GM12878 (cell line): ENCODE data around the gene UACA. TPM values are rescaled to one million over a fixed set of nuclear protein-coding genes. Genes with fewer than 3 reads are reported as not detected.

Source experiments
- ATAC-seq: fragments of 200-7000 bp; cut with Tn5 transposase; 3 replicates; pipeline ENCODE4 v1.9.1; 2020; ENCODE audit warnings: mild to moderate bottlenecking, moderate library complexity
- BruUV-seq: library from RNA; stranded (reverse); fragments of 400-500 nt; replicated peaks from 2 replicates; lab custom pipeline; 2021; lab: Mats Ljungman, UMichigan
- CTCF ChIA-PET: fragments of 300-600 bp; sonication (Branson Sonifier 250); formaldehyde crosslinking; extraction: SDS; loops from one replicate; lab custom pipeline; 2021; ENCODE audit warnings: inconsistent platforms; lab: Yijun Ruan, JAX
- POLR2A ChIA-PET: fragments of 350-600 bp; formaldehyde crosslinking; extraction: SDS; loops from one replicate; lab custom pipeline; 2021; ENCODE audit warnings: inconsistent platforms; lab: Charles Lee
- RAD21 ChIA-PET: fragments of 300-600 bp; sonication (Branson Sonifier 250); formaldehyde crosslinking; loops from one replicate; lab custom pipeline; 2023; ENCODE audit warnings: antibody characterized with exemption; ENCODE audit not compliant: unreplicated experiment; lab: Charles Lee
- SMC1A ChIA-PET: fragments of 300-600 bp; sonication (Branson Sonifier 250); formaldehyde crosslinking; loops from one replicate; lab custom pipeline; 2023; ENCODE audit not compliant: unreplicated experiment, uncharacterized antibody; lab: Charles Lee
- DNase-seq: peaks from one replicate; pipeline ENCODE4 v3.0.0-alpha.2; 2011; ENCODE audit warnings: low read depth, low spot score
- FAIRE-seq: peaks from 3 replicates; lab custom pipeline; 2011; peaks lifted over from hg19 to GRCh38; lab: Jason Lieb, UNC
- H2AFZ ChIP-seq: 2 replicates; pipeline ENCODE4 v1.6.0; 2011; ENCODE audit warnings: low read depth, low read length, control low read depth; ENCODE audit not compliant: control insufficient read depth
- H3K27ac ChIP-seq: 2 replicates; pipeline ENCODE4 v1.5.1; 2011; ENCODE audit warnings: control low read depth; ENCODE audit not compliant: control insufficient read depth, insufficient read depth
- H3K27me3 ChIP-seq, 2 experiments: replicated peaks in 1 of 2; 2 replicates each; pipeline versions ENCODE4 v1.6.0 to v1.6.1; 2011; ENCODE audit warnings: low read length in 1 of 2; ENCODE audit not compliant: control insufficient read depth in 2 of 2, insufficient read depth in 2 of 2
- H3K36me3 ChIP-seq, 2 experiments: 2 replicates each; pipeline ENCODE4 v1.5.1; 2011; ENCODE audit warnings: low read length in 1 of 2; ENCODE audit not compliant: control insufficient read depth in 2 of 2, insufficient read depth in 2 of 2
- H3K4me1 ChIP-seq: 2 replicates; pipeline ENCODE4 v1.6.1; 2011; ENCODE audit warnings: mild to moderate bottlenecking, low read length, moderate library complexity, mixed read lengths; ENCODE audit not compliant: control insufficient read depth, insufficient read depth
- H3K4me2 ChIP-seq: 2 replicates; pipeline ENCODE4 v1.6.0; 2011; ENCODE audit warnings: control low read depth; ENCODE audit not compliant: control insufficient read depth, insufficient read depth
- H3K4me3 ChIP-seq: fragments of 200-600 bp; sonication (generic); 2 replicates; pipeline ENCODE4 v1.5.1; 2016
- H3K79me2 ChIP-seq: 2 replicates; pipeline ENCODE4 v1.6.0; 2011; ENCODE audit warnings: low read length; ENCODE audit not compliant: control insufficient read depth, insufficient read depth
- H3K9ac ChIP-seq: 2 replicates; pipeline ENCODE4 v1.8.0; 2011; ENCODE audit warnings: low read length, control low read depth, mixed read lengths; ENCODE audit not compliant: control insufficient read depth, insufficient read depth
- H3K9me3 ChIP-seq: replicated peaks from 3 replicates; pipeline ENCODE4 v1.5.1; 2011; ENCODE audit warnings: mild to moderate bottlenecking, low read length; ENCODE audit not compliant: control insufficient read depth, insufficient read depth
- H4K20me1 ChIP-seq: 2 replicates; pipeline ENCODE4 v1.6.0; 2011; ENCODE audit not compliant: control insufficient read depth, insufficient read depth
- CBX5 ChIP-seq: sonication (generic); IDR thresholded peaks from 2 replicates; pipeline ENCODE4 v1.6.1; 2016; ENCODE audit warnings: low read depth, moderate library complexity, mild to moderate bottlenecking, inconsistent platforms
- E2F4 ChIP-seq: IDR thresholded peaks from 2 replicates; pipeline ENCODE4 v1.6.1; 2012; ENCODE audit warnings: low read depth, low read length, improper control_type of control experiment
- EP300 ChIP-seq, 2 experiments: fragments of 150-350 bp in 1 of 2; IDR thresholded peaks; 2 replicates each; pipeline ENCODE4 v1.6.1; 2011 to 2012; ENCODE audit warnings: low read depth in 2 of 2, low read length in 2 of 2, borderline replicate concordance in 1 of 2, improper control_type of control experiment in 1 of 2, inconsistent platforms in 1 of 2; ENCODE audit not compliant: control insufficient read depth in 1 of 2
- IKZF1 ChIP-seq: fragments of 450-650 bp; conservative IDR thresholded peaks from 2 replicates; pipeline ENCODE4 v1.6.1; 2017; ENCODE audit warnings: antibody characterized with exemption, mild to moderate bottlenecking
- IKZF2 ChIP-seq, 2 experiments: fragments of 450-650 bp; IDR thresholded peaks; 2 replicates each; pipeline ENCODE4 v1.6.1; 2017; ENCODE audit warnings: mild to moderate bottlenecking in 2 of 2, moderate library complexity in 2 of 2
- IRF4 ChIP-seq: IDR thresholded peaks from 2 replicates; pipeline ENCODE4 v1.6.1; 2011; ENCODE audit warnings: low read depth, low read length
- KDM1A ChIP-seq: fragments of 200-600 bp; sonication (generic); IDR thresholded peaks from 2 replicates; pipeline ENCODE4 v1.6.1; 2016; ENCODE audit warnings: borderline replicate concordance
- MTA2 ChIP-seq: fragments of 450-650 bp; IDR thresholded peaks from 2 replicates; pipeline ENCODE4 v1.6.1; 2016; ENCODE audit warnings: low read depth, mild to moderate bottlenecking, moderate library complexity
- RAD21 ChIP-seq: IDR thresholded peaks from 2 replicates; pipeline ENCODE4 v1.6.1; 2011; ENCODE audit warnings: mild to moderate bottlenecking, low read depth, low read length, moderate library complexity; ENCODE audit not compliant: insufficient read depth
- SIX5 ChIP-seq: IDR thresholded peaks from 2 replicates; pipeline ENCODE4 v1.6.1; 2011; ENCODE audit warnings: mild to moderate bottlenecking, low read depth, low read length, moderate library complexity; ENCODE audit not compliant: severe bottlenecking
- TBL1XR1 ChIP-seq: IDR thresholded peaks from 2 replicates; pipeline ENCODE4 v1.6.1; 2012; ENCODE audit warnings: low read depth, low read length, improper control_type of control experiment
- WRNIP1 ChIP-seq: IDR thresholded peaks from 2 replicates; pipeline ENCODE4 v1.6.1; 2011; ENCODE audit warnings: low read depth, low read length, improper control_type of control experiment, borderline replicate concordance
- YY1 ChIP-seq: IDR thresholded peaks from 2 replicates; pipeline ENCODE4 v1.6.1; 2011; ENCODE audit warnings: low read depth, mild to moderate bottlenecking, low read length
- ZBED1 ChIP-seq: IDR thresholded peaks from 2 replicates; pipeline ENCODE4 v1.6.1; 2016; ENCODE audit warnings: borderline replicate concordance
- WGBS: methylation state at CpG from one replicate; pipeline ENCODE4 v1.1.6; 2016; ENCODE audit warnings: low lambda C conversion rate; ENCODE audit not compliant: insufficient replicate concordance, insufficient coverage; ENCODE audit errors: missing lambda C conversion rate; 5-methylcytosine and 5-hydroxymethylcytosine counted together
- in situ Hi-C: fragments of 300-500 bp; cut with MboI; formaldehyde crosslinking; loops from 9 replicates; pipeline ENCODE4 v1.14.3; 2018; ENCODE audit warnings: mixed read lengths
- intact Hi-C: fragments of 100-400 bp; cut with micrococcal nuclease; formaldehyde crosslinking; loops from one replicate; pipeline ENCODE4 v1.14.2; 2022; ENCODE audit not compliant: unreplicated experiment
- polyA plus RNA-seq, 11 experiments: library from polyadenylated mRNA; depleted of rRNA in 4 of 11; unstranded in 6 of 11; stranded (reverse) in 5 of 11; fragments of >200 nt; fragmentation: Nextera tagmentation in 4 of 11; fragmentation: Illumina TruSeq in 1 of 11; extraction: Ambion mirVana in 4 of 11; extraction: Trizol in 1 of 11; gene quantifications; 1 replicate in 1 of 11; 2 replicates in 10 of 11; pipeline versions ENCODE4 v1.2.1 to v1.2.3, GENCODE V29; 2011 to 2016; ENCODE audit warnings: inconsistent platforms in 2 of 11, missing spikeins in 2 of 11, low read depth in 1 of 11
- total RNA-seq, 4 experiments: library from RNA; depleted of rRNA in 3 of 4; stranded (reverse); fragments of >200 nt in 3 of 4; fragmentation: Illumina TruSeq in 1 of 4; extraction: Trizol in 1 of 4; gene quantifications; 2 replicates each; pipeline versions ENCODE4 v1.2.1 to v1.2.3, GENCODE V29; 2013 to 2021
- TF ChIP-seq, protein P1 (sequence below): fragments of 450-650 bp; IDR thresholded peaks from 2 replicates; pipeline ENCODE4 v1.6.1; 2017; ENCODE audit warnings: mild to moderate bottlenecking, low read depth, inconsistent platforms; ENCODE audit not compliant: poor library complexity, severe bottlenecking

UACA gene
- total and polyA plus RNA-seq, 10 of the 15 experiments (the other 5 are each of a cell fraction or from before 2014, with no cell fraction given), result 0.30 to 4.0 (median 2.0) TPM

- H3K4me2 ChIP-seq, result no peak overlapping the region
- ChIA-PET RAD21 (no interaction called here), POLR2A (no interaction called here), SMC1A (no interaction called here), CTCF (interaction anchor here (1.0 kb wide), 1 partner anchor 35 kb away, joined by 3 read pairs; no protein-coding TSS in a partner anchor)
- H2AFZ ChIP-seq, result no peak overlapping the region
- no TSS peak for BruUV-seq
- H3K27ac ChIP-seq, result no peak overlapping the region
- WGBS, result 94% methylated on average over 3 of the region's 3 CpGs
- H3K9me3 ChIP-seq, result no peaks in the 10 kb centered on the region
- no peaks in the 10 kb centered on the region for H3K36me3 ChIP-seq
- H3K4me1 ChIP-seq, result no peaks in the 10 kb centered on the region
- ATAC-seq, result no peak
- intact Hi-C loops (no loop called here), in situ Hi-C loops (no loop called here)
- no peaks in the 10 kb centered on the region for H3K79me2 ChIP-seq
- TF ChIP-seq, protein P1, sequence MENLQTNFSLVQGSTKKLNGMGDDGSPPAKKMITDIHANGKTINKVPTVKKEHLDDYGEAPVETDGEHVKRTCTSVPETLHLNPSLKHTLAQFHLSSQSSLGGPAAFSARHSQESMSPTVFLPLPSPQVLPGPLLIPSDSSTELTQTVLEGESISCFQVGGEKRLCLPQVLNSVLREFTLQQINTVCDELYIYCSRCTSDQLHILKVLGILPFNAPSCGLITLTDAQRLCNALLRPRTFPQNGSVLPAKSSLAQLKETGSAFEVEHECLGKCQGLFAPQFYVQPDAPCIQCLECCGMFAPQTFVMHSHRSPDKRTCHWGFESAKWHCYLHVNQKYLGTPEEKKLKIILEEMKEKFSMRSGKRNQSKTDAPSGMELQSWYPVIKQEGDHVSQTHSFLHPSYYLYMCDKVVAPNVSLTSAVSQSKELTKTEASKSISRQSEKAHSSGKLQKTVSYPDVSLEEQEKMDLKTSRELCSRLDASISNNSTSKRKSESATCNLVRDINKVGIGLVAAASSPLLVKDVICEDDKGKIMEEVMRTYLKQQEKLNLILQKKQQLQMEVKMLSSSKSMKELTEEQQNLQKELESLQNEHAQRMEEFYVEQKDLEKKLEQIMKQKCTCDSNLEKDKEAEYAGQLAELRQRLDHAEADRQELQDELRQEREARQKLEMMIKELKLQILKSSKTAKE, result no peak
- TF ChIP-seq EP300 (IDR thresholded peaks at IDR 0.05; ENCODE audit: borderline replicate concordance in 1 of 2, control insufficient read depth in 1 of 2, low read depth in 2 of 2, low read length in 2 of 2), result no peak
- no peak for TF ChIP-seq KDM1A
- no peak for TF ChIP-seq E2F4
- no peak for TF ChIP-seq IKZF1
- no peak for TF ChIP-seq SIX5
- TF ChIP-seq YY1, result no peak
- TF ChIP-seq TBL1XR1, result no peak
- no peak for TF ChIP-seq RAD21
- no peak for TF ChIP-seq CBX5
- TF ChIP-seq WRNIP1, result no peak
- no peak for TF ChIP-seq MTA2
- no peak for TF ChIP-seq IRF4
- TF ChIP-seq IKZF2 (IDR thresholded peaks at IDR 0.05), result no peak
- TF ChIP-seq ZBED1, result no peak
- no peaks in the 10 kb centered on the region for H3K27me3 ChIP-seq
- no peak for DNase-seq
- FAIRE-seq, result no peak
- H3K4me3 ChIP-seq, result no peak overlapping the region
- H3K9ac ChIP-seq, result no peak overlapping the region
- no peaks in the 10 kb centered on the region for H4K20me1 ChIP-seq
Measured at GRCh38 chr15:70687482-70687881, 75.9 kb downstream of the UACA start.
